Measurements from ENCODE around the gene NUCKS1.

GRCh38 chr1:205735218-205735617, 14.8 kb downstream of the NUCKS1 start:
- TF ChIP-seq CTCF (IDR thresholded peaks at IDR 0.05) = no peak
- TF ChIP-seq POLR2A (IDR thresholded peaks at IDR 0.05) = no peak

All from esophagus squamous epithelium (tissue), 4 donors.